Rectal smooth muscle tissue (tissue), 1 donor: ENCODE results near the gene ZP1.

Experiments
- H3K27ac ChIP-seq: one replicate; pipeline ENCODE4 v1.7.0; 2013; ENCODE audit warnings: low read depth, low read length, inconsistent platforms
- H3K27me3 ChIP-seq: one replicate; pipeline ENCODE4 v1.7.0; 2013; ENCODE audit warnings: low read length; ENCODE audit not compliant: control insufficient read depth, insufficient read depth
- H3K36me3 ChIP-seq: one replicate; pipeline ENCODE4 v1.7.0; 2013; ENCODE audit warnings: low read length; ENCODE audit not compliant: control insufficient read depth, insufficient read depth
- H3K4me1 ChIP-seq: one replicate; pipeline ENCODE4 v1.7.0; 2013; ENCODE audit warnings: low read length; ENCODE audit not compliant: control insufficient read depth, insufficient read depth
- H3K4me3 ChIP-seq: one replicate; pipeline ENCODE4 v1.7.0; 2013; ENCODE audit warnings: low read length
- H3K9ac ChIP-seq: one replicate; pipeline ENCODE4 v1.7.0; 2013; ENCODE audit warnings: low read length

ZP1 gene

DNA sequence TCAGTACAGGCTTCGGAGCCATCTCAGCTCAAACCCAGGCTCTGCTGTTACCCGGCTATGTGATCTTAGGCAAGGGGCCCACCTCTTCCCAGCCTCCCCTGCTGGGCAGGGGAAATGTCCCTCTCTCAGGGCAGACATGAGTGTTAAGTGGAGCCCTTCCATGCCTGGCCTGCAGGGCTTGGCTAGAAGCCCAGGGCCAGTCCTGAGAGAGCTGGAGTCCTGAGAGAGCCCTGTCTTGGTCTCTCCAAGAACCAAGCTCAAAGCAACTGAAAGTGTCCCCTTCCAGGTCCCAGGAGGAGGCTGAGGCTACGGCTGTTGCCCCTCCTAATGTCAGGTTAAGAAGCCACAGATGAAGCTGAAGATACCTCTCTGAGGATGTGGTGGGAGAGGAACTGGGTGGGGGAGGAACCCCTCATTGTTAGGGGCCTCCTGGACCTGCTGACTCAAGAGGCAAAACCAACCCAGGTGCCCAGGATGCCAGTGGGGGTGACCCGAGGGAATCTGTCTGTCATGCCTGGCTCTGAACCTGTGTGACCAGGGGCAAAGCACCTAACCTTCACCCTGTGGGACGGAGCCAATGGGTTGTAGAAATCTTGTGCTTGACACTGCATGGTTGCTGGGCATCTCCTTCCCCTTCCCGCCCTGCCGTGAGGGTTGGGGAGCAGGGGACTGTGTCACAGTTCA lies 4.2 kb downstream of the ZP1 start:
- Histone ChIP-seq H3K36me3 (no peaks in the 10 kb centered on the region), H3K4me1 (no peaks in the 10 kb centered on the region), H3K27me3 (no peaks in the 10 kb centered on the region), H3K4me3 (no peak overlapping the region), H3K27ac (no peak overlapping the region), H3K9ac (no peak overlapping the region)

DNA sequence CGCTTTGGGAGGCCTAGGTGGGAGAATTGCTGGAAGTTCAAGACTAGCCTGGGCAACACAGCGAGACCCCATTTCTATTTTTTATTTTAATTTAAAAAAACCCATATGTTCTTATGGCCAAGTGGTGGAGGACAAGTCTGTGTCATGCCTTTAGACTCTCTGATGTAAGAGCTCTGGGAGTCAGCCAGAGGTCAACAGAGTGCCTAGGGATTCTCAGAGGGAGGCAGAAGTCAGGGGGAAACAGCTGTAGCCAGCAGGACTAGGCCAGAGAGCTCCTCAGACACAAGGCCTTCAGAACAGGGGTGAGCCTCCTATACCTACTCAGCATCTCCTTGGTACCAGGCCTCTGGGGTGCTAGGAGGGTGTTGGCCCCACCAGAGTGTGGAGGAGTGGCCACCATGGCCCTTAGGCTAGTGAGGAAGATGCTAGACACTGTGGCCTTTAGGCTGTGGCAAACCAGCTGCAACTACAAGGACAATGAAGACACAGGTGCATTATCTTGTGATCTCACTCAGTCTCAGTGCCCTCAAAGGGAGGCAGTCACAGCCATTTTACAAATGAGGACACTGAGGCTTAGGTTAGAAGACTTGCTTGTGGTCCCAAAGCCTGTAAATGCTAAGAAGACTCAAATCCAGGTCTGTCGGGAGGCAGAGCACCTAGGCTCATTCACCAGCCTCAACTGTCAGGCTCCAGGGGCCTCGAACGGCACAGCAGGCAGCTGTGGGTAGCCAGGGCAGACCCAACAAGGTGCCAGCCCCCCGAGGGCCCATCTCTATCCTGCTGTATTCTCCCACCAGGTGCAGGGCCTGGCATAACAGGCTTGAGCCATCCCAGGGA lies 5.0 kb downstream of the ZP1 start:
- H3K36me3 ChIP-seq: no peaks in the 10 kb centered on the region
- no peak overlapping the region for H3K27ac ChIP-seq
- no peaks in the 10 kb centered on the region for H3K4me1 ChIP-seq
- H3K27me3 ChIP-seq: no peaks in the 10 kb centered on the region
- no peak overlapping the region for H3K4me3 ChIP-seq
- no peak overlapping the region for H3K9ac ChIP-seq

DNA sequence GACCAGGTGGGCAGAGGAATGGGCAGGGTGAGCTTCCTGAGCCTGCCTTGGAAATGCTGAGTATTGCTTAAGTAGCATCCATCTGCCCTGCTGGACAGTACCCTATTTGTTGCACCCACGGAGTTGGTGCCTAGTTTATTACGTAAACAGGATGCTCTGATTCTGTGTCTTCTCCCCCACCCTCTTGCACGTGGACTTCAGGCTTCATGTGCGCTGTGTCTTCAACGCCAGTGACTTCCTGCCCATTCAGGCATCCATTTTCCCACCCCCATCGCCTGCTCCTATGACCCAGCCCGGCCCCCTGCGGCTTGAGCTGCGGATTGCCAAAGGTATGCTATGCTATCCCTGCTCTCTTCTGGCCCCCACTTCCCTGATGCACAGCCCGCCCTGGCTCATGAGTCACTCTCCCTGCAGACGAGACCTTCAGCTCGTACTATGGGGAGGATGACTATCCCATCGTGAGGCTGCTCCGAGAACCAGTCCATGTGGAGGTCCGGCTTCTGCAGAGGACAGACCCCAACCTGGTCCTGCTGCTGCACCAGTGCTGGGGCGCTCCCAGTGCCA lies 5.7 kb downstream of the ZP1 start:
- Histone ChIP-seq H3K27ac (no peak overlapping the region), H3K27me3 (no peaks in the 10 kb centered on the region), H3K4me3 (no peak overlapping the region), H3K9ac (no peak overlapping the region), H3K4me1 (no peaks in the 10 kb centered on the region), H3K36me3 (no peaks in the 10 kb centered on the region)

DNA sequence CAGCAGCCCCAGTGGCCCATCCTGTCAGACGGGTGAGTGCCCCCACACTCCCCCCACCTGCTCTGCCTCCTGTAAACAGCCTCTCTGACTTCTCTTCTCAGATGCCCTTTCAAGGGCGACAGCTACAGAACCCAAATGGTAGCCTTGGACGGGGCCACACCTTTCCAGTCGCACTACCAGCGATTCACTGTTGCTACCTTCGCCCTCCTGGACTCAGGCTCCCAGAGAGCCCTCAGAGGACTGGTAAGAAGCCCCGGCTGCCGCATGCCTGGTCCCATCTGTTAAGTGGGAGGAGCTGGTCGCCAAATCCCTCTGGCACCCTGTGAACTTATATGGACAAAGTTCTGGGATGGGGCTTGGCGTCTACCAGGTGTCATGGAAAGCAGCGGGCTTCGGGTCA lies 6.2 kb downstream of the ZP1 start:
- no peaks in the 10 kb centered on the region for H3K27me3 ChIP-seq
- H3K4me1 ChIP-seq: no peaks in the 10 kb centered on the region
- no peak overlapping the region for H3K27ac ChIP-seq
- no peaks in the 10 kb centered on the region for H3K36me3 ChIP-seq
- no peak overlapping the region for H3K4me3 ChIP-seq
- H3K9ac ChIP-seq: no peak overlapping the region

DNA sequence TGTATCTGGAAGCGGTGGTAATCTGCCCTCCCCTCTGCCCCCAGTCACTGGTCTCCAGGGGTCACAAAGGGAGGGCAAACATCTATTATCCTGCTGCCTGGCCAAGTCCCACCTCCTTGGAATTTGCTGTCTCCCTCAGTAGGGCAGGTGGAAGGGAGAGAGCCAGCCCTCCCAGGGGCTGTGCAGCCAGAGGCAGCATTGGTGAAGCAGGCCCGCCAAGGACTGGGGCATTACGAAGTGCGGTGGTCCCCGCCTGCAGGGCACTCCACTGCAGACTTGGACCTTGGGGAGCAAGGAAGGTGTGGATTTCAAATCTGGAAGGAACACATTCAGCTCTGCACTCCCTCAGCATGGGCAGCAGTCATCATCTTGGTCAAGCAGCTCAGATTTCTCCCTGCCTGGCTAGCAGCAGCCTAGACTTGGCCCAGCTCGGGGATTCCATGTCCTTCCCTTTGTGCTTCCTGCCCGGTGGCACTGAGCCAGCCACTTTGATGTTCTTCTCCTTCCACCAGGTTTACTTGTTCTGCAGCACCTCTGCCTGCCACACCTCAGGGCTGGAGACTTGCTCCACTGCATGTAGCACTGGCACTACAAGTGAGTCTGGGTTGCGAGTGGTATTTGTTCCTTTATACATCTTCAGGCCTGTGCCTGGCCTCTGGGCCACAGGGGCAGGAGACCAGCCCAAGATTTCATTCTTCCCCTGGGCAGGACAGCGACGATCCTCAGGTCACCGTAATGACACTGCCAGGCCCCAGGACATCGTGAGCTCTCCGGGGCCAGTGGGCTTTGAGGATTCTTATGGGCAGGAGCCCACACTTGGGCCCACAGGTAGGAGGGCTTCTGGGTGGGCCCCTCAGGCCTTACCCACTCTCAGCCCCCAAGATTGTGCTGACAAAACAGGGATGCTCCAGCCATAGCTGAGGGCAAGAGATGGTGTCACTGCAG lies 7.4 kb downstream of the ZP1 start:
- Histone ChIP-seq H3K4me3 (no peak overlapping the region), H3K4me1 (no peaks in the 10 kb centered on the region), H3K27me3 (no peaks in the 10 kb centered on the region), H3K36me3 (no peaks in the 10 kb centered on the region), H3K27ac (no peak overlapping the region), H3K9ac (no peak overlapping the region)

DNA sequence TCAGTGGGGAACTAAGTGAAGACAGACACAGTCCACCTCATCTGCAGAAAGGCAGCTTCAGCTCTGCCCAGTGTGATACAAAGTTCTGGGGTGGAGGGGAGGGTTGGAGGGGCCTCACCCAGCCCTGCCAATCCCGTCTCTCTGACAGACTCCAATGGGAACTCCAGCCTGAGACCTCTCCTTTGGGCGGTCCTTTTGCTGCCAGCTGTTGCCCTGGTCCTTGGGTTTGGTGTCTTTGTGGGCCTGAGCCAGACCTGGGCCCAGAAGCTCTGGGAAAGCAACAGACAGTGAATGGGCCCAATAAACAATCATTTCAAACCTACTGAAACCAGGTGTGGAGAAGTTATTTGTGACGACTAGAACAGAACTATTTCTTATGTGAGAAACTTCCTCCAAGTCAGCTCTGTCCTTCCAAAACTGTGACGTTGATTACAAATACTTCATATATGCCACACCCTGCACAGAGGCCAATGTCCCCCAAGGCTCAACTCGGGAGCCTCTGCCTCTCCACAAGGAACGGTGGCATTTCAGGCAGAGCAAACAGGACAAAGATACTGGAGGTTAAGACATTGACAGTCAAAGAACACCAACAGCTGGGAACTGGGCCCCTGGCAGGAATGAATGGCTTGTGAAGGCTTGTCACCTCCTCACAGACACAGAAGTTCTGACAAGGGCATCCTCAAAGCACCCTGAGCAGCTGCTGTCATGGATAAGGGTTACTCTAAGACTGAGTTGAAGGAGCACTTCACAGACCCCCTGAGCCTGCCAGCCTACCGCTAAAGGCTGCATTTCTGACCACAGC lies 8.2 kb downstream of the ZP1 start:
- Histone ChIP-seq H3K4me3 (no peak overlapping the region), H3K27ac (no peak overlapping the region)

DNA sequence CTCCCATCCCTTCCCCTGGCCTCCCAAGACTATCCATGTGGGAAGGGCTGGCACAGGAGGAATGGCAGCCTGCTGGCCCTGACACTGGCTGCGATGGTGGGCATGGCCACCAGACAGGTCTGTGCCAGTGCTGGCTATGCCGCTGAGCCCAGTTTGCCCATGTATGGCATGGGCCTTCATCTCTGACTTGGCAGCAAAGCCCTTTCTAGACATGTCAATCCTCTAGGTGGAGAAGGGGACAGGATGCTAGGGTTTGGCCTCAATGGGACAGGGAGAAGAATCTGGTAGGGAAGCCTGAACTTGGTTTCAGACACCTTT lies 8.8 kb downstream of the ZP1 start:
- Histone ChIP-seq H3K9ac (no peak overlapping the region), H3K27me3 (no peaks in the 10 kb centered on the region), H3K4me3 (no peak overlapping the region), H3K36me3 (peaks cover 6% of the 10 kb centered on the region), H3K4me1 (no peaks in the 10 kb centered on the region), H3K27ac (no peak overlapping the region)

More for the DNA sequence above, 8.2 kb downstream of the ZP1 start:
- no peaks in the 10 kb centered on the region for H3K27me3 ChIP-seq
- H3K9ac ChIP-seq: no peak overlapping the region
- no peaks in the 10 kb centered on the region for H3K4me1 ChIP-seq
- peaks cover 3% of the 10 kb centered on the region for H3K36me3 ChIP-seq

DNA sequence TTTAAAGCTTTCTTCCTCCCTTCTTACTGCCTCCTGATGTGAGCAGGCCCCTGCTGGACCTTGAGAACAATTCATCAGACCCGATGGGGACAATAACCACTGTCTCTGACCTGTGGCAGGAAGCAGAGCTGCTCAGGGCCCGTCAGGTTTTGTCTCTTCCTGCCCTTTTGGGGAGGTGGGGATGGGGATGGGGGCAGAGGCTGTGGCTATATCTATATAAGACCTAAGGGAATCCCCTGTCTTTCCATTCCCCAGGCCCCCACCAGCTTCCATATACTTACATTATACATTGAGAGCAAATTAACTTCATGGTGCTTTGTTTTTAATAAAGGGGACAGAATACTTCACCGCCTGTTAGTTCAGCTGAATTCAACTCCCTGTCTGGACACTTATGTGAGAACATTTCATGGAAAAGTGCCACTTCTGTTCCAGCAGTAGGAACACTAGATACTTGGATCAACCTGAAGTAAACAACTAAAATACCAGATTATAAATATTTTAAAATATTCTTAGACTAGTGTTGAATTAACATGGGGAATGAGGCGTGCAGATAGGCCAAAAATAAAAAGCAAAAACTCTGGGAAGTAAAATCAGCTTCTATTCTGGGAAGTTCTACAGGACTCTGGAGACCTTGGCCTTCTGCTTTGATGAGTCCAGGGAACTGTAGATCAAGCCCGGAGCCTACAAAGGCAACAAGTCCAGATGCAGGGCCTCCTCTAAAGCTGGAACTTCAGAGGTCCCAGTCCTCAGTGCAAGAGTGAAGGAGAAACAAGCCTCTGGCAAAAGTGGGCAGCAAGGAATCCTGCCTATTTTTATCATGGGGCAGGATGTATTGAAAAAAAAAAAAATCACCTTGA lies 11.1 kb downstream of the ZP1 start:
- Histone ChIP-seq H3K27ac (no peak overlapping the region), H3K27me3 (no peaks in the 10 kb centered on the region), H3K4me1 (no peaks in the 10 kb centered on the region), H3K4me3 (no peak overlapping the region), H3K9ac (no peak overlapping the region), H3K36me3 (peaks cover 6% of the 10 kb centered on the region)

DNA sequence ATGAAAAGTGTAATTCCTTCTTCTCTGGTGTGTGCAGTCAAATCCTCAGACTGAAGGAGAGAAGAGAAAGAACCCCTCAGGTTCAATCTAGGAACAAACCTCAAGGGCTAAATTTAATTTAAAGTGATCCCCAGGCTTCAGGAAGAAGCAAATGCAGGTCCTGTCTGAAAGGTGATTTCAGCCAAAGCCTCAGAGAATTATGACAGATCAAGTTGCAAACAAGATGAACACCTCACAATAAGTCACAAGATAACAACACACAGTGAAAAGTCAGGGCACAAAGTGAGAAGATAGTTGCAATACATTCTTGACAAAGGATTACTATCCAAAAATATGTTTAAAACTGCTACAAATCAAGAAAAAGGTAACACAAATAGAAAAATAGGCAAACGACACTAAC lies 11.8 kb downstream of the ZP1 start:
- H3K36me3 ChIP-seq: peaks cover 6% of the 10 kb centered on the region
- no peaks in the 10 kb centered on the region for H3K4me1 ChIP-seq
- H3K9ac ChIP-seq: no peak overlapping the region
- H3K27me3 ChIP-seq: no peaks in the 10 kb centered on the region
- H3K27ac ChIP-seq: no peak overlapping the region
- no peak overlapping the region for H3K4me3 ChIP-seq

DNA sequence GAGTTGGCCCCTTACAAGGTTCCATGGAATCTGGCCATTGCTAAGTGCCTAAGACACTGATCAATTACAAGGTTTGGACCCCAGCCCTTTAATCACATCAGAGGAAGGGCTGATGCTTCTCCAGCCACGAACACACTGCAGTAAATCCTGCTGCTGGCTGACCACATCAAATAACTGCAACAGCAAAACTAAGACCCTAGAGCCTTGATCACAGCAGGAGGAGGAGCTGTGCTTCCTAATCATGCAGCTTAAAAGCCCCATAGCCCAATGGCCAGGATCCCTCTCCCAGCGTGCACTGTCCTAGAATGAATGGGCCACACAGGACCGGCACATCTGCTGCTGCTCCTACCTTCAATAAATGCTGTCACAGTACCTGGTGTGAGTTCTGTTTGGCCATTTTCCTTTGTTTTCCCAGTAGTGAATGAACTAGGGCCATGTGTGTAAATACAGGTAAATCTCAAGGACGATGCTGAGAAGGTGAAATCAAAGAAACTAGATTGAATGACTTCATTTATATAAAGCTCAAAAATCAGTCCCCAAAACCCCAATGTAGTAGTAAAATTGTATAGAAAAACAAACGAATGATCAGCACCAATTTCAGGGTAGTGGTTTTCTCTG lies 12.7 kb downstream of the ZP1 start:
- H3K4me1 ChIP-seq: no peaks in the 10 kb centered on the region
- H3K4me3 ChIP-seq: no peak overlapping the region
- H3K27me3 ChIP-seq: no peaks in the 10 kb centered on the region
- H3K36me3 ChIP-seq: peaks cover 6% of the 10 kb centered on the region
- no peak overlapping the region for H3K9ac ChIP-seq
- H3K27ac ChIP-seq: no peak overlapping the region
